ENCODE measurements around the gene HIP1.
"Not testable (repeated sequence)": the region's sequence is repeated elsewhere in the genome, so short reads cannot be mapped to it uniquely, and the experiment has no call there.

The HIP1 gene

GRCh38 chr7:75712517-75713361 is 26.0 kb downstream of the HIP1 start:
- DNase-seq = no peak

GRCh38 chr7:75711656-75712514 is 26.9 kb downstream of the HIP1 start:
- DNase-seq = no peak

- DNase-seq = no peak
Observed at GRCh38 chr7:75711076-75711475, 27.7 kb downstream of the HIP1 start.

- DNase-seq = no peak
Observed at GRCh38 chr7:75704928-75705327, 33.8 kb downstream of the HIP1 start.

- DNase-seq = no peak
Observed at GRCh38 chr7:75702515-75702914, 36.2 kb downstream of the HIP1 start.

GRCh38 chr7:75699993-75700392 is 38.7 kb downstream of the HIP1 start:
- DNase-seq = no peak

- no peak for DNase-seq
Observed at GRCh38 chr7:75698358-75698757, 40.4 kb downstream of the HIP1 start.

DNA sequence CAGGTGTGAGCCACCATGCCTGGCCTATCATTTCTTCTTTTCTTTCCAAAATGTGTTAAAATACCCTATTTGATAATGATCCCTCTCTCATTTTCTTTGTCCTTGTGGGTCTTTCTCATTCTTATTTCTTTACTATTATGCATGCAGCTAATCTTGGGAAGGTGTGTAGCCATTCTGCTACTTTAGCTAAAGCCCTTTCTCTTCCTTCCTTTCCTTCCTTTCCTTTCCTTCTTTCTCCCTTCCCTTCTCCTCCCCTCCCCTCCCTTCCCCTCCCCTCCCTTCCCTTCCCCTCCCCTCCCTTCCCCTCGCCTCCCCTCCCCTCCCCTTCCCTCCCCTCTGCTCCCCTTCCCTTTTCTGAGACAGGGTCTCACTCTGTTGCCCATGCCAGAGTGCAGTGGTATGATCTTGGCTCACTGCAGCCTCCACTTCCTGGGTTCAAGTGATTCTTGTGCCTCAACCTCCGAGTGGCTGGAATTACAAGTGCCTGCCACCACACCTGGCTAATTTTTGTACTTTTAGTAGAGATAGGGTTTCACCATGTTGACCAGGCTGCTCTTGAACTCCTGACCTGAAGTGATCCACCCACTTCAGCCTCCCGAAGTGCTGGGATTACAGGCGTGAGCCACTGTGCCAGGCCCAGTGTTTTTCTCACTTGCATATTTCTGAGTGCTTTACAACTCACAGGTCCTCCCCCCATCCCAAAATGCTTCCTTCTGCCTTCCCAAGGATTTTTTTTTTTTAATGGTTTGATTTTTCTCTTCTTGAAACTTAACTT is 42.3 kb downstream of the HIP1 start:
- DNase-seq = no peak

DNA sequence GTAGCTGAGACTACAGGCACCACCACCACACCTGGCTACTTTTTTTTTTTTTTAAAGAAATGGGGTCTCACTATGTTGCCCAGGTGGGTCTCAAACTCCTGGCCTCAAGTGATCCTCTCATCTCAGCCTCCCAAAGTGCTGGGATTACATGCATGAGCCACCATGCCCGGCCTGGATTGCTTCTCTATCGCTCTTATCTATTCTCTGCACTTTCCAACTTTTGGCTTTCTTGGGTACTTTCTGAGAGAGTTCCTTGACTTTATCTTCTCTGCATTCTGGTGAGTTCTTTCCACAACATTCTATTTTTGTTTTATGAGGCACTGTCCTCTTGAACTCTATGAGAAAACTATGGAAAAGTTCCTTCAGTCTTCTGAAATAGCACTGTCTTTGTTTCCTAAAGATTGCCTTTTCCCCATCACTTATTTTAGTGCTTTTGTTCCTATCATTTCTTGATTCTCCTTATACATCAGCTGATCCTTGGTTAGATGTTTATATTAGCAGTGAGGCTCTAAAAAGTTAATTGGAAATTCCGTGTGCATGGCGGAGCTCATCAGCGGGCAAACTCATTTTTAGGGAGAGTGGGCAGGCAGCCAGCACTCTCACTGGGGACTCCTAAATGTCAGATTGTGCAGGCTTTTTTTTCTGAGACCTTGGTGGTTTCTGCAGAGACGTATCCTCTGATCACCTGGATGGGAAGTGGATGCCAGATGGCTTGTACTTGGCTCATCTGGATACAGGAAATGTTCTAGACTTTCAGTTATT is 43.9 kb downstream of the HIP1 start:
- DNase-seq = no peak

DNA sequence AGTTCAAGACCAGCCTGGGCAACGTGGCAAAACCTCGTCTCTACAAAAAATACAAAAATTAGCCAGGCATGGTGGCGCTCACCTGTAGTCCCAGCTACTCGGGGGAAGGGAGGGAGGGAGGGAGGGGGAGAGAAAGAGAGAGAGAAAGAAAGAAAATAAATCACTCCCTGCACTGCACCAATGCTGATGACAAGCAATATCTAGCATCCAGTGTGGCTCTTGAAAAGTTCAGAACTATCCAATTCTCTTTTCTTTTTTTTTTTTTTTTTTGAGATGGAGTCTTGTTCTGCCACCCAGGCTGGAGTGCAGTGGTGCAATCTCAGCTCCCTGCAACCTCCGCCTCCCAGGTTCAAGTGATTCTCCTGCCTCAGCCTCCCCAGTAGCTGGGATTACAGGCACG is 45.1 kb downstream of the HIP1 start:
- DNase-seq = not testable (repeated sequence)

- no peak for DNase-seq
Observed at GRCh38 chr7:75691793-75692543, 46.8 kb downstream of the HIP1 start.

GRCh38 chr7:75690121-75690523 is 48.6 kb downstream of the HIP1 start:
- DNase-seq = no peak

DNA sequence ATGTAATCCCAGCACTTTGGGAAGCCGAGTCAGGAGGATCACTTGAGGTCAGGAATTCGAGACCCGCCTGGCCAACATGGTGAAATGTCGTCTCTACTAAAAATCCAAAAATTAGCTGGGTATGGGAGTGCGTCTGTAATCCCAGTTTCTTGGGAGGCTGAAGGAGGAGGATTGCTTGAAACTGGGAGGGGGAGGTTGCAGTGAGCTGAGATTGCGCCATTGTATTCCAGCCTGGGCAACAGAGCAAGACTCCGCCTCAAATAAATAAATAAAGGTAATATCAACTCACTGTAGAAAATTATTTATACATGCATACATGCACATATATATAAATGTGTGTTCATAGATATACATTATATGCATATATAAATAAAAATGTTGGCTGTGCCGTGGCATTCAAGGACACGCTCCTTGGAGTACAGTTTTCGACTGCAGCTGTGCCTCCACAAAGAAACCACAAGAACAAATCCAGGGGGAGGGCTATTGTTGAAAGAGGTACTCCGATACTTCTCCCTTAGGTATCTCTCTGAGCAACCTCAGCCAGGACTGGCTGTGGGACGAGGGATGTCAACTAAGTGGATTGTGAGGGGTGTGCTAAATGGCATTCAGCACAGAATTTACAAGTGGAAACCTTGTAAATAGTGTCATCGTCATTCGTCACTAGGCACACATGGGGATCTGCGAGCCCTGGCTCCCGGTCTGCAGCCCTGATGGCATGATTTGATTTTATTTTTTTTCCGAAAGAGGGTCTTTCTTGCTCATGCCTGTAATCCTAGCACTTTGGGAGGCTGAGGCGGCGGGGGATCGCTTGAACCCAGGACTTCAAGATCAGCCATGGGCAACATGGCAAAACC is 49.3 kb downstream of the HIP1 start:
- DNase-seq = no peak

GRCh38 chr7:75688200-75689136 is 50.3 kb downstream of the HIP1 start:
- no peak for DNase-seq

DNA sequence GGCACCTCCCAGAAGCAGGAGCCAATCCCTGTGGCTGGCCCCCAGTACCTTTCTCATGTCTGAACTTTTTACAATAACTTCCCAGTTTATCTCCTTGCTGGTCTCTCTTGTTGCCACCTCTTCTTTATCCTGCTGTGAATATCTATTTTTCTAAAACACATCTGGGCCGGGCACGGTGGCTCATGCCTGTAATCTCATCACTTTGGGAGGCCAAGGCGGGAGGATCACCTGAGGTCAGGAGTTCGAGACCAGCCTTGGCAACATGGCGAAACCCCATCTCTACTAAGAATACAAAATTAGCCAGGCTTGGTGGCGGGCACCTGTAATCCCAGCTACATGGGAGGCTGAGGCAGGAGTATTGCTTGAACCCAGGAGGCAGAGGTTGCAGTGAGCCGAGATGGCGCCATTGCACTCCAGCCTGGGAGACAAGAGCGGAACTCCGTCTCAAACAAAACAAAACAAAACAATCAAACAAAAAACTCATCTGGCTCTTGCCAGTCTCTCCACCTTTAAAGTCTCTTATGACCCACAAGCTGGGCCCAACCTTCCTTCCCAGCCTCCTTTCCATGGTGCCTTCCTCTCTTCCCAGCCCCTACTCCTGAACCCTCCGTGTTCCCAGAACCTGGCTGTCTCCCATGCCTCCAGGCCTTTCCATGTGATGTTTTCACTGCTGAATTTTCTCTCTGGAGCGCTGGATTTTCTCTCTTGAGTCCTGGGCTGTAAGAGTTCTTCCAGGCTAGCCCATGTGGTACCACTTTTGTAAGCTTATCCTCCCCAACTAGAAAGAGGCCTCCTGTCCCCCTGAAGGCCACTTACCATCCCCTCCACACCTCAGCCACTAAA is 51.3 kb downstream of the HIP1 start:
- no peak for DNase-seq

DNA sequence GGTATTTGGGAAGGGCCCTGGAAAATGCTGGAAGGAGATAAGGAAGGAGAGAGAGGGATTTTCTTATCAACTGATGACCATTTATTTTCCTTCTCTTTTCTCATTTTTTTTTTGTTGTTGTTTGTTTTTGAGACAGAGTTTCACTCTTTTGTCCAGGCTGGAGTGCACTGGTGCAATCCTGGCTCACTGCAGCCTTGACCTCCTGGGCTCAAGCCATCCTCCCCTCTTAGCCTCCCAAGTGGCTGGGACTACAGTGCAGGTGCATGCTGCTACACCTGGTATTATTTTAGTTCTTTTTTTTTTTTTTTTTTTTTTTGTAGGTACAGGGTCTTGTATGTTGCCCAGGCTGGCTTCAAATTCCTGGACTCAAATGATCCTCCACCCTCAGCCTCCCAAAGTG is 52.2 kb downstream of the HIP1 start:
- no peak for DNase-seq

GRCh38 chr7:75682052-75682451 is 56.7 kb downstream of the HIP1 start:
- not testable (repeated sequence) for DNase-seq

DNA sequence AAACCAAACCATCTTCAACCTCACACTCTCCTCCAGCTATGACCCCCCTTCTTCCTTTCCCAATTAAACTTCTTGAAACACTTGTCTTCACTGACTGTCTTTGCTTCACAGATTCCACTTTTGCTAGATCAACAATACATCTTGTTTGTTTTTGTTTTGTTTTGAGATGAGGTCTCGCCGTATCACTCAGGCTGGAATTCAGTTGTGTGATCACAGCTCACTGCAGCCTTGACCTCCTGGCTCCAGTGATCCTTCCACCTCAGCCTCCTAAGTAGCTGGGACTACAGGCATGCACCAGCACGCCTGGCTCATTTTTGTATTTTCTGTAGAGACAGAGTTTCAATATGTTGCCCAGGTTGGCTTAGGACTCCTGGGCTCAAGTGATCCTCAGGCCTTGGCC is 59.7 kb downstream of the HIP1 start:
- no peak for DNase-seq

GRCh38 chr7:75669579-75669978 is 69.2 kb downstream of the HIP1 start:
- no peak for DNase-seq

All from activated T-cell treated with anti-CD3 and anti-CD28 coated beads for 4 hours (primary cell).